ENCODE results near the gene CPVL.

- TF ChIP-seq CTCF (IDR thresholded peaks at IDR 0.05 in 8 of 11, conservative IDR thresholded peaks at IDR 0.05 in 3 of 11) (no peak), POLR2A (IDR thresholded peaks at IDR 0.05) (no peak), POLR2AphosphoS5 (IDR thresholded peaks at IDR 0.05) (no peak)
Measured at GRCh38 chr7:28964056-28964455, 182.3 kb downstream of the CPVL start.
